GM19438 (cell line): ENCODE measurements around the gene FAF1.
"Not testable (repeated sequence)": the region's sequence is repeated elsewhere in the genome, so short reads cannot be mapped to it uniquely, and the experiment has no call there.

Experiments used
- ATAC-seq: cut with Tn5 transposase; IDR thresholded peaks from one replicate; pipeline ENCODE4 v1.9.1; 2021; ENCODE audit warnings: low read depth; ENCODE audit not compliant: unreplicated experiment

FAF1 gene

GRCh38 chr1:50808296-50808695, 151.8 kb downstream of the FAF1 start:
- ATAC-seq = no peak

- ATAC-seq = no peak
Observed at GRCh38 chr1:50796272-50796671, 163.8 kb downstream of the FAF1 start.

- ATAC-seq = no peak
Observed at GRCh38 chr1:50793521-50793920, 166.5 kb downstream of the FAF1 start.

- no peak for ATAC-seq
Observed at GRCh38 chr1:50787266-50787665, 172.8 kb downstream of the FAF1 start.

GRCh38 chr1:50783286-50783685, 176.8 kb downstream of the FAF1 start:
- no peak for ATAC-seq

- no peak for ATAC-seq
Observed at GRCh38 chr1:50780797-50781196, 179.3 kb downstream of the FAF1 start.

GRCh38 chr1:50779801-50780200, 180.3 kb downstream of the FAF1 start:
- no peak for ATAC-seq

GRCh38 chr1:50775740-50776139, 184.3 kb downstream of the FAF1 start:
- ATAC-seq = no peak

- no peak for ATAC-seq
Observed at GRCh38 chr1:50774759-50775351, 185.2 kb downstream of the FAF1 start.

- no peak for ATAC-seq
Observed at GRCh38 chr1:50766688-50767087, 193.4 kb downstream of the FAF1 start.

GRCh38 chr1:50756543-50756942, 203.5 kb downstream of the FAF1 start:
- not testable (repeated sequence) for ATAC-seq

GRCh38 chr1:50754764-50755163, 205.3 kb downstream of the FAF1 start:
- not testable (repeated sequence) for ATAC-seq

GRCh38 chr1:50750021-50750619, 209.9 kb downstream of the FAF1 start:
- no peak for ATAC-seq

- no peak for ATAC-seq
Observed at GRCh38 chr1:50747394-50747793, 212.7 kb downstream of the FAF1 start.

- ATAC-seq = no peak
Observed at GRCh38 chr1:50742523-50742922, 217.5 kb downstream of the FAF1 start.

GRCh38 chr1:50739125-50739524, 220.9 kb downstream of the FAF1 start:
- ATAC-seq = no peak

GRCh38 chr1:50735443-50735842, 224.6 kb downstream of the FAF1 start:
- ATAC-seq = no peak

- not testable (repeated sequence) for ATAC-seq
Observed at GRCh38 chr1:50727578-50727977, 232.5 kb downstream of the FAF1 start.

- ATAC-seq = peak; percentile 74
Observed at GRCh38 chr1:50724626-50725286, 235.3 kb downstream of the FAF1 start.

GRCh38 chr1:50720457-50721053, 239.5 kb downstream of the FAF1 start:
- no peak for ATAC-seq

- ATAC-seq = no peak
Observed at GRCh38 chr1:50719126-50719525, 240.9 kb downstream of the FAF1 start.

- ATAC-seq = no peak
Observed at GRCh38 chr1:50717327-50717726, 242.7 kb downstream of the FAF1 start.
